Keratinocyte (primary cell): ENCODE data around the gene IL36RN.

ENCODE experiments used
- CTCF ChIP-seq, 3 experiments: IDR thresholded peaks in 1 of 3; conservative IDR thresholded peaks in 1 of 3; optimal IDR thresholded peaks in 1 of 3; 2 replicates in 2 of 3; 3 replicates in 1 of 3; pipeline versions ENCODE3 to v1.5.1; 2011; ENCODE audit warnings: low read length in 3 of 3, mild to moderate bottlenecking in 3 of 3, moderate library complexity in 2 of 3, control low read depth in 1 of 3, inconsistent platforms in 1 of 3; ENCODE audit not compliant: insufficient read depth in 2 of 3; ENCODE audit errors: extremely low read depth in 1 of 3
- EZH2 ChIP-seq: IDR thresholded peaks from one replicate; pipeline ENCODE4 v1.6.1; 2012; ENCODE audit warnings: inconsistent platforms, mild to moderate bottlenecking, low read length, moderate library complexity

GRCh38 chr2:113012436-113013335 is 46.3 kb upstream of the IL36RN start:
- no peak for TF ChIP-seq CTCF (optimal IDR thresholded peaks at IDR 0.05 in 1 of 3, IDR thresholded peaks at IDR 0.05 in 1 of 3, conservative IDR thresholded peaks at IDR 0.05 in 1 of 3; ENCODE audit: extremely low read depth in 1 of 3, insufficient read depth in 2 of 3, low read length in 3 of 3)
- TF ChIP-seq EZH2, result no peak
